ENCODE measurements around the gene FILIP1L.

The FILIP1L gene

GRCh38 chr3:99834211-99834957 lies 279.9 kb downstream of the FILIP1L start:
- DNase-seq, result no peak

GRCh38 chr3:99833617-99834205 lies 280.6 kb downstream of the FILIP1L start:
- DNase-seq, result no peak

GRCh38 chr3:99829844-99830243 lies 284.5 kb downstream of the FILIP1L start:
- no peak for DNase-seq

- DNase-seq, result no peak
Observed at GRCh38 chr3:99825004-99825640, 289.2 kb downstream of the FILIP1L start.

GRCh38 chr3:99823723-99824711 lies 290.3 kb downstream of the FILIP1L start:
- DNase-seq, result no peak

GRCh38 chr3:99818818-99819217 lies 295.5 kb downstream of the FILIP1L start:
- DNase-seq, result no peak

- DNase-seq, result peak; percentile 94 to 96
Observed at GRCh38 chr3:99817437-99818240, 296.7 kb downstream of the FILIP1L start, which contains the start of gene CMSS1. Gene CMSS1 (plus strand): TSS chr3:99817862.

- DNase-seq, result peak in 1 of 2 donors; percentile 2
Observed at GRCh38 chr3:99817047-99817436, 297.3 kb downstream of the FILIP1L start.

GRCh38 chr3:99810403-99810802 lies 303.9 kb downstream of the FILIP1L start:
- no peak for DNase-seq

GRCh38 chr3:99809565-99809964 lies 304.7 kb downstream of the FILIP1L start:
- no peak for DNase-seq

GRCh38 chr3:99808163-99808794 lies 306.0 kb downstream of the FILIP1L start:
- peak; percentile 30 to 61 for DNase-seq

- DNase-seq, result no peak
Observed at GRCh38 chr3:99805160-99805559, 309.1 kb downstream of the FILIP1L start.

- no peak for DNase-seq
Observed at GRCh38 chr3:99803297-99803696, 311.0 kb downstream of the FILIP1L start.

GRCh38 chr3:99799422-99799821 lies 314.9 kb downstream of the FILIP1L start:
- DNase-seq, result no peak

GRCh38 chr3:99795573-99795972 lies 318.7 kb downstream of the FILIP1L start:
- no peak for DNase-seq

- no peak for DNase-seq
Observed at GRCh38 chr3:99794485-99794884, 319.8 kb downstream of the FILIP1L start.

GRCh38 chr3:99789011-99789721 lies 325.1 kb downstream of the FILIP1L start:
- DNase-seq, result peak; percentile 19 to 21

Data from inflammatory macrophage (primary cell).